H9 (cell line): ENCODE data around the gene DPP10. TPM values are rescaled to one million over a fixed set of nuclear protein-coding genes. Genes with fewer than 3 reads are reported as not detected.

Experiments used
- DNase-seq: peaks from one replicate; pipeline ENCODE4 v3.0.0-alpha.2; 2017
- H2AFZ ChIP-seq: one replicate; pipeline ENCODE4 v1.6.1; 2013; ENCODE audit warnings: mild to moderate bottlenecking, low read length, control low read depth, moderate library complexity
- H2AK5ac ChIP-seq: 2 replicates; pipeline ENCODE4 v1.6.1; 2013; ENCODE audit warnings: low read length, control low read depth, mixed read lengths; ENCODE audit not compliant: insufficient read length
- H2BK120ac ChIP-seq: one replicate; pipeline ENCODE4 v1.6.1; 2013; ENCODE audit warnings: low read depth, mild to moderate bottlenecking, low read length, control low read depth, inconsistent platforms; ENCODE audit not compliant: poor library complexity, severe bottlenecking
- H2BK12ac ChIP-seq: 2 replicates; pipeline ENCODE4 v1.6.1; 2013; ENCODE audit warnings: low read length, control low read depth, mixed read lengths, low read depth; ENCODE audit not compliant: insufficient read length
- H2BK15ac ChIP-seq: 2 replicates; pipeline ENCODE4 v1.6.1; 2013; ENCODE audit warnings: low read depth, low read length, control low read depth
- H2BK20ac ChIP-seq: one replicate; pipeline ENCODE4 v1.6.1; 2013; ENCODE audit warnings: low read depth, mild to moderate bottlenecking, low read length, control low read depth, inconsistent platforms; ENCODE audit not compliant: poor library complexity, severe bottlenecking
- H2BK5ac ChIP-seq: 2 replicates; pipeline ENCODE4 v1.6.1; 2013; ENCODE audit warnings: low read length, control low read depth, mixed read lengths; ENCODE audit not compliant: insufficient read length
- H3K14ac ChIP-seq: 2 replicates; pipeline ENCODE4 v1.6.1; 2013; ENCODE audit warnings: low read length, control low read depth; ENCODE audit not compliant: insufficient read depth
- H3K18ac ChIP-seq: 2 replicates; pipeline ENCODE4 v1.6.1; 2013; ENCODE audit warnings: low read depth, mild to moderate bottlenecking, mixed read lengths, low read length, control low read depth; ENCODE audit not compliant: insufficient read length
- H3K23ac ChIP-seq: 2 replicates; pipeline ENCODE4 v1.6.1; 2013; ENCODE audit warnings: low read length, control low read depth, mixed read lengths, low read depth; ENCODE audit not compliant: insufficient read length
- H3K23me2 ChIP-seq: 2 replicates; pipeline ENCODE4 v1.6.1; 2013; ENCODE audit warnings: low read depth, mild to moderate bottlenecking, mixed read lengths, low read length, control low read depth; ENCODE audit not compliant: insufficient read length, poor library complexity, severe bottlenecking
- H3K27ac ChIP-seq: 2 replicates; pipeline ENCODE4 v1.5.1; 2013; ENCODE audit warnings: low read length, control low read depth, mixed read lengths, low read depth; ENCODE audit not compliant: insufficient read length
- H3K27me3 ChIP-seq: 2 replicates; pipeline ENCODE4 v1.6.1; 2013; ENCODE audit warnings: low read length, control low read depth, inconsistent platforms; ENCODE audit not compliant: insufficient read depth
- H3K4ac ChIP-seq: 2 replicates; pipeline ENCODE4 v1.6.1; 2013; ENCODE audit warnings: low read depth, mild to moderate bottlenecking, control low read depth, inconsistent platforms, low read length, moderate library complexity
- H3K4me1 ChIP-seq: 2 replicates; pipeline ENCODE4 v1.6.1; 2013; ENCODE audit warnings: low read length, control low read depth, inconsistent platforms; ENCODE audit not compliant: insufficient read depth
- H3K4me2 ChIP-seq: 2 replicates; pipeline ENCODE4 v1.6.1; 2013; ENCODE audit warnings: low read length, control low read depth, mixed read lengths; ENCODE audit not compliant: insufficient read length, insufficient read depth
- H3K56ac ChIP-seq: 2 replicates; pipeline ENCODE4 v1.6.1; 2013; ENCODE audit warnings: low read depth, mild to moderate bottlenecking, mixed read lengths, low read length, control low read depth; ENCODE audit not compliant: insufficient read length
- H3K79me1 ChIP-seq: 2 replicates; pipeline ENCODE4 v1.6.1; 2013; ENCODE audit warnings: low read depth, mild to moderate bottlenecking, moderate library complexity, low read length, control low read depth, inconsistent platforms; ENCODE audit not compliant: insufficient read depth, poor library complexity, severe bottlenecking
- H3K79me2 ChIP-seq: 2 replicates; pipeline ENCODE4 v1.6.1; 2013; ENCODE audit warnings: low read length, control low read depth, inconsistent platforms; ENCODE audit not compliant: insufficient read depth
- H3K9ac ChIP-seq: 2 replicates; pipeline ENCODE4 v1.6.1; 2013; ENCODE audit warnings: low read length, control low read depth, mixed read lengths; ENCODE audit not compliant: insufficient read length; ENCODE audit errors: extremely low read depth
- H3K9me3 ChIP-seq: one replicate; pipeline ENCODE4 v1.6.1; 2013; ENCODE audit warnings: low read depth, low read length, inconsistent platforms; ENCODE audit not compliant: control insufficient read depth
- H3T11ph ChIP-seq: one replicate; pipeline ENCODE4 v1.6.1; 2013; ENCODE audit warnings: mild to moderate bottlenecking, low read length, control low read depth, inconsistent platforms
- H4K20me1 ChIP-seq: one replicate; pipeline ENCODE4 v1.6.1; 2013; ENCODE audit not compliant: control insufficient read depth, insufficient read length, insufficient read depth
- H4K5ac ChIP-seq: 2 replicates; pipeline ENCODE4 v1.6.1; 2013; ENCODE audit warnings: low read depth, mild to moderate bottlenecking, mixed read lengths, low read length, control low read depth; ENCODE audit not compliant: insufficient read length
- H4K8ac ChIP-seq: replicated peaks from 2 replicates; pipeline ENCODE4 v1.6.1; 2013; ENCODE audit warnings: low read length, control low read depth, mixed read lengths, low read depth; ENCODE audit not compliant: insufficient read length
- H4K91ac ChIP-seq: 2 replicates; pipeline ENCODE4 v1.6.1; 2013; ENCODE audit warnings: low read depth, mild to moderate bottlenecking, moderate library complexity, mixed read lengths, low read length, control low read depth; ENCODE audit not compliant: insufficient read length
- H3K27ac Mint-ChIP-seq, 3 experiments: 2 replicates in 2 of 3; 3 replicates in 1 of 3; pipeline ENCODE4 v1.8.0; 2020 to 2021; ENCODE audit warnings: mixed read lengths in 3 of 3, mild to moderate bottlenecking in 1 of 3, moderate library complexity in 1 of 3
- H3K27me3 Mint-ChIP-seq: 2 replicates; pipeline ENCODE4 v1.8.0; 2021; ENCODE audit warnings: low read depth, mild to moderate bottlenecking, moderate library complexity, mixed read lengths
- H3K36me3 Mint-ChIP-seq, 3 experiments: 2 replicates in 2 of 3; 3 replicates in 1 of 3; pipeline ENCODE4 v1.8.0; 2020 to 2021; ENCODE audit warnings: low read depth in 3 of 3, mixed read lengths in 3 of 3; ENCODE audit not compliant: insufficient read depth in 1 of 3
- H3K4me1 Mint-ChIP-seq, 2 experiments: 2 replicates each; pipeline ENCODE4 v1.8.0; 2020; ENCODE audit warnings: mixed read lengths in 2 of 2
- H3K4me3 Mint-ChIP-seq, 2 experiments: 2 replicates in 1 of 2; 3 replicates in 1 of 2; pipeline ENCODE4 v1.8.0; 2020 to 2021; ENCODE audit warnings: mild to moderate bottlenecking in 2 of 2, mixed read lengths in 2 of 2, moderate library complexity in 1 of 2
- H3K9me3 Mint-ChIP-seq, 2 experiments: 2 replicates in 1 of 2; 3 replicates in 1 of 2; pipeline ENCODE4 v1.8.0; 2020; ENCODE audit warnings: mild to moderate bottlenecking in 2 of 2, mixed read lengths in 2 of 2, moderate library complexity in 1 of 2
- WGBS: extraction: QIAGEN DNeasy Blood & Tissue Kit; methylation state at CpG from one replicate; pipeline ENCODE4 v1.1.7; 2013; ENCODE audit warnings: missing lambda C conversion rate, low lambda C conversion rate, mixed read lengths; ENCODE audit not compliant: insufficient read length; ENCODE audit errors: extremely low coverage; 5-methylcytosine and 5-hydroxymethylcytosine counted together
- total RNA-seq: library from RNA; stranded (reverse); gene quantifications from 2 replicates; pipeline ENCODE4 v1.2.1, GENCODE V29; 2021
- TF ChIP-seq, protein P1 (sequence below): fragments of 200-600 bp; sonication (generic); conservative IDR thresholded peaks from 3 replicates; pipeline ENCODE4 v1.8.0; 2021; ENCODE audit warnings: antibody characterized with exemption, mild to moderate bottlenecking

The DPP10 gene
- total RNA-seq, 1 experiment from 2014 or later = 11.3 TPM

DNA sequence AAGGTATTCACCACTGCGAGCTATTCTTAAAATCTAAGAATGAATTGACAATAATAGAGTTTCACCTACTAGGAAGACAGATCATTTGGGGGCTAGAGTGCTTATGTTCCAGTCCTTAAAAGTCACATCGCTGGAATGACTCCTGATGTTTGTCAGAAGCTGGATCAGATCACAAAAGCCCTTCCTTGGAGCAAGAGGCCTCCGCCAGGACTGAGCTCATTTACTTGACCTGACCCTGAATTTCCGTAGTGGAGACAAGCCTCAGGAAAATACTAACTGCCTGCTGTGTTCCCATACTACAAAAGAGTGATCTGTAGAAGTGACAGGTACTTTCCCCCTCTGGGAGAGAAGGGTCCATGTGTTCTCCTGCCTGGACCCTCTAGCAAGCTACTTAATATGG is 483.9 kb downstream of the DPP10 start:
- WGBS = no CpG with 5 or more reads among the region's 4 CpGs
- H3K4me1 Mint-ChIP-seq = 0 out of 4 replicates have a peak, but pooled peaks cover 0 to 3% of the 10 kb centered on the region in 2 experiments

More for the DNA sequence above, 483.9 kb downstream of the DPP10 start:
- no peak overlapping the region for H3K9ac ChIP-seq
- H4K5ac ChIP-seq = no peak overlapping the region
- no peak overlapping the region for H4K8ac ChIP-seq
- Mint-ChIP-seq H3K36me3 (peaks cover 7 to 40% (median 20%) of the 10 kb centered on the region in 3 experiments; a peak in 6 of 7 replicates), H3K4me3 (no peak overlapping the region), H3K9me3 (peaks cover 29 to 33% of the 10 kb centered on the region in 2 experiments), H3K27ac (no peak overlapping the region), H3K27me3 (no peaks in the 10 kb centered on the region; the same call in 1 of the 2 replicates)
- H3K14ac ChIP-seq = no peak overlapping the region
- no peaks in the 10 kb centered on the region for H3K79me1 ChIP-seq
- H3T11ph ChIP-seq = no peak overlapping the region
- no peak overlapping the region for H2BK120ac ChIP-seq
- no peaks in the 10 kb centered on the region for H3K23me2 ChIP-seq
- H3K9me3 ChIP-seq = peaks cover 8% of the 10 kb centered on the region
- no peak overlapping the region for H3K23ac ChIP-seq
- no peak overlapping the region for H2BK15ac ChIP-seq
- H2BK5ac ChIP-seq = no peak overlapping the region
- no peak overlapping the region for H4K91ac ChIP-seq
- TF ChIP-seq, protein P1, sequence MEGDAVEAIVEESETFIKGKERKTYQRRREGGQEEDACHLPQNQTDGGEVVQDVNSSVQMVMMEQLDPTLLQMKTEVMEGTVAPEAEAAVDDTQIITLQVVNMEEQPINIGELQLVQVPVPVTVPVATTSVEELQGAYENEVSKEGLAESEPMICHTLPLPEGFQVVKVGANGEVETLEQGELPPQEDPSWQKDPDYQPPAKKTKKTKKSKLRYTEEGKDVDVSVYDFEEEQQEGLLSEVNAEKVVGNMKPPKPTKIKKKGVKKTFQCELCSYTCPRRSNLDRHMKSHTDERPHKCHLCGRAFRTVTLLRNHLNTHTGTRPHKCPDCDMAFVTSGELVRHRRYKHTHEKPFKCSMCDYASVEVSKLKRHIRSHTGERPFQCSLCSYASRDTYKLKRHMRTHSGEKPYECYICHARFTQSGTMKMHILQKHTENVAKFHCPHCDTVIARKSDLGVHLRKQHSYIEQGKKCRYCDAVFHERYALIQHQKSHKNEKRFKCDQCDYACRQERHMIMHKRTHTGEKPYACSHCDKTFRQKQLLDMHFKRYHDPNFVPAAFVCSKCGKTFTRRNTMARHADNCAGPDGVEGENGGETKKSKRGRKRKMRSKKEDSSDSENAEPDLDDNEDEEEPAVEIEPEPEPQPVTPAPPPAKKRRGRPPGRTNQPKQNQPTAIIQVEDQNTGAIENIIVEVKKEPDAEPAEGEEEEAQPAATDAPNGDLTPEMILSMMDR = no peak
- no peaks in the 10 kb centered on the region for H3K4me1 ChIP-seq
- no peak overlapping the region for H2BK12ac ChIP-seq
- no peak overlapping the region for H3K27ac ChIP-seq
- H2AK5ac ChIP-seq = no peak overlapping the region
- no peak overlapping the region for H3K56ac ChIP-seq
- H3K27me3 ChIP-seq = no peaks in the 10 kb centered on the region
- no peak for DNase-seq
- no peaks in the 10 kb centered on the region for H3K79me2 ChIP-seq
- no peak overlapping the region for H2BK20ac ChIP-seq
- no peaks in the 10 kb centered on the region for H4K20me1 ChIP-seq
- H3K18ac ChIP-seq = no peak overlapping the region
- H3K4me2 ChIP-seq = no peak overlapping the region
- no peak overlapping the region for H2AFZ ChIP-seq
- no peak overlapping the region for H3K4ac ChIP-seq
